ENCODE data around the gene FSCN2. TPM values are rescaled to one million over a fixed set of nuclear protein-coding genes. Genes with fewer than 3 reads are reported as not detected.
A peak's percentile ranks its signal among the peaks of the same experiment; 100 is the strongest.

The FSCN2 gene
- total and polyA plus RNA-seq, 10 of the 15 experiments (the other 5 are each of a cell fraction or from before 2014, with no cell fraction given), result 0.12 to 2.1 (median 0.65) TPM; not detected in 3

GRCh38 chr17:81523402-81524038, 4.7 kb upstream of the FSCN2 start:
- intact Hi-C loops (cut with micrococcal nuclease; ENCODE audit: unreplicated experiment) (no loop called here), in situ Hi-C loops (cut with MboI) (no loop called here)
- ChIA-PET POLR2A (interaction anchor here (0.9 kb wide), 1 partner anchor 15 kb away, joined by 3 read pairs; no protein-coding TSS in a partner anchor), SMC1A (ENCODE audit: uncharacterized antibody, unreplicated experiment) (interaction anchor here (0.7 to 2.0 kb wide), 2 partner anchors 29 to 75 kb away, joined by 3 to 5 read pairs; no protein-coding TSS in a partner anchor), RAD21 (ENCODE audit: unreplicated experiment) (interaction anchor here (0.6 kb wide), 1 partner anchor 96 kb away, joined by 3 read pairs; no protein-coding TSS in a partner anchor), CTCF (interaction anchor here (0.9 to 1.3 kb wide), 4 partner anchors 13 to 77 kb away, joined by 3 to 7 read pairs (median 4); no protein-coding TSS in a partner anchor)
- Histone ChIP-seq H3K4me2 (ENCODE audit: control insufficient read depth, insufficient read depth) (no peak overlapping the region), H3K9ac (ENCODE audit: control insufficient read depth, insufficient read depth, low read length) (no peak overlapping the region), H3K79me2 (ENCODE audit: control insufficient read depth, insufficient read depth, low read length) (peaks cover 10% of the 10 kb centered on the region), H3K9me3 (replicated peaks; ENCODE audit: control insufficient read depth, insufficient read depth, low read length) (no peaks in the 10 kb centered on the region), H3K36me3 (ENCODE audit: control insufficient read depth in 2 of 2, insufficient read depth in 2 of 2, low read length in 1 of 2) (no peaks in the 10 kb centered on the region), H3K4me1 (ENCODE audit: control insufficient read depth, insufficient read depth, low read length) (peaks cover 13% of the 10 kb centered on the region), H3K27ac (ENCODE audit: control insufficient read depth, insufficient read depth) (no peak overlapping the region), H4K20me1 (ENCODE audit: control insufficient read depth, insufficient read depth) (no peaks in the 10 kb centered on the region), H3K4me3 (no peak overlapping the region), H3K27me3 (replicated peaks in 1 of 2; ENCODE audit: control insufficient read depth in 2 of 2, insufficient read depth in 2 of 2, low read length in 1 of 2) (no peaks in the 10 kb centered on the region), H2AFZ (ENCODE audit: control insufficient read depth, low read depth, low read length) (no peak overlapping the region)
- 61% methylated on average over 17 of the region's 17 CpGs for WGBS (ENCODE audit: insufficient coverage, insufficient replicate concordance, low lambda C conversion rate, missing lambda C conversion rate)
- no peak for FAIRE-seq
- no peak for ATAC-seq
- BruUV-seq (replicated peaks), result no TSS peak
- no peak for DNase-seq (ENCODE audit: low read depth, low spot score)
- TF ChIP-seq BHLHE40 (IDR thresholded peaks at IDR 0.05; ENCODE audit: borderline replicate concordance in 1 of 2, low read depth in 2 of 2, low read length in 1 of 2), result peak in 1 of 2 experiments; percentile 9; a peak in 1 of 4 replicates
- 0 out of 2 replicates have a peak, but pooled peaks have one; percentile 11 for TF ChIP-seq YY1 (IDR thresholded peaks at IDR 0.05; ENCODE audit: low read depth, low read length)
- TF ChIP-seq TCF12 (IDR thresholded peaks at IDR 0.05; ENCODE audit: low read depth, low read length), result no peak
- no peak for TF ChIP-seq MLLT1 (IDR thresholded peaks at IDR 0.05)
- no peak for TF ChIP-seq KAT2A (conservative IDR thresholded peaks at IDR 0.05; ENCODE audit: control insufficient read depth, low read depth, low read length)
- TF ChIP-seq CEBPB (IDR thresholded peaks at IDR 0.05; ENCODE audit: borderline replicate concordance in 1 of 2, low read depth in 2 of 2, low read length in 2 of 2), result no peak
- TF ChIP-seq ESRRA (IDR thresholded peaks at IDR 0.05; ENCODE audit: low read length), result no peak

Measured in GM12878 (cell line).